ENCODE results near the gene CLDND1.

GRCh38 chr3:98514948-98515347 is 7.8 kb downstream of the CLDND1 start:
- TF ChIP-seq CTCF (conservative IDR thresholded peaks at IDR 0.05; ENCODE audit: low read depth, low read length): no peak
- TF ChIP-seq EZH2 (IDR thresholded peaks at IDR 0.05; ENCODE audit: borderline replicate concordance, low read depth, low read length, poor library complexity, severe bottlenecking): no peak

All from A673 (cell line).